Measurements from ENCODE around the gene MAML1.
"Not testable (repeated sequence)": the region's sequence is repeated elsewhere in the genome, so short reads cannot be mapped to it uniquely, and the experiment has no call there.

MAML1 gene

DNA sequence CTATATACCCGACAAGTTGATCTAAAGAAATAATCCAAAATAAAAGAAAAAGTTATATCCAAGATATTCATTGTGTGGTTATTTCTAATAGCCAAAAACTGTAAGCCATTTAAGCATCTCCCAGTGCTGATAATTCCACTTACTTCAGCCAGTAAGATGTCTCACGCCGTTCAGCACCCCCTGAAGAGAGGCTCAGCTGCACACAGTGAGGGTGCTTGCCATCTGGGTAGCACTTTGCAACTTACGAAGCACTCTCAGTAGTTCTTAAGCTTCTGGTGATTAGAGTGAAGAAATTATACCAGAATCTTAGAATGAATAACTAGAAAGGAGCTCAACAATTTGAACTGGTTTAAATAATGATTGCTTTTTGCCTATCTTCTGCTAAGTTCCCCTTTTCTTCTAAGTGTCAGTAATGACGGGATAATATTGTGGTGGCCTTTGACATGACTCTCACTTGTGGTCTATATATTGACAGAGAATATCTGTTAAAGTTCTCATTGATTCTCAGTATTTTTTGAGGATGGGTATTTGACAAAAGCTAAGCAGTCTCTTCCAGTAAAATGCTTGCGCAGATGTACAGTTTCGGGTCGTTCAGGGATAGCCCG lies 35.0 kb downstream of the MAML1 start:
- no peak for DNase-seq (ENCODE audit: low read depth)

DNA sequence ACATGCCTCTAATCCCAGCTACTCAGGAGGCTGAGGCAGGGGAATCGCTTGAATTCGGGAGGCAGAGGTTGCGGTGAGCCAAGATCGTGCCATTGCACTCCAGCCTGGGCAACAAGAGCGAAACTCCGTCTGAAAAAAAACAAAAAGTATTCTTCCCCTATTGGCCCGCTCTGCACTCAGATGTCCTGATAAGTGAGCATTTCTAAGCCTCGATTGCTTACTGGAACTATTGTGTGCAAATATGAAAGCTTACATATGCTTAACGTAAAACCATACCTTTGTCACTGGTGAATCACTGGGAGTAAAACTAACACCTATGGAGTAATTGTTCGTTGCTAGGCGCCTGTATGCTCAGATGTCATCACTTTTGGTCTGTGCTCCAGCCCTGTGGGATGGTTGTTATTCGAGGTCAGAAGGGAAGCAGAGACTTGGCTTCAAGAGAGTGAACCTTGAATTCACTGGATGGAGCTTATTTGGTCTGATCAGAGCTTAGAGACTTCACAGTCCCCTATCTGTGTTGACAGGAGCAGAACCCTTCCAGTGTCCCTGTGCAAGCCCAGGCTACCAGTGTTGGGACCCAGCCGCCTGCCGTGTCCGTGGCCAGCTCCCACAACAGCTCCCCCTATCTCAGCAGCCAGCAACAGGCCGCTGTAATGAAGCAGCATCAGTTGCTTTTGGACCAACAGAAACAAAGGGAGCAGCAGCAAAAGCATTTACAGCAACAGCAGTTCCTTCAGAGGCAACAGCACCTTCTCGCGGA lies 35.9 kb downstream of the MAML1 start:
- DNase-seq (ENCODE audit: low read depth): no peak

GRCh38 chr5:179769271-179769670 lies 36.6 kb downstream of the MAML1 start:
- no peak for DNase-seq (ENCODE audit: low read depth)

- no peak for DNase-seq (ENCODE audit: low read depth)
Observed at GRCh38 chr5:179769796-179770195, 37.2 kb downstream of the MAML1 start.

DNA sequence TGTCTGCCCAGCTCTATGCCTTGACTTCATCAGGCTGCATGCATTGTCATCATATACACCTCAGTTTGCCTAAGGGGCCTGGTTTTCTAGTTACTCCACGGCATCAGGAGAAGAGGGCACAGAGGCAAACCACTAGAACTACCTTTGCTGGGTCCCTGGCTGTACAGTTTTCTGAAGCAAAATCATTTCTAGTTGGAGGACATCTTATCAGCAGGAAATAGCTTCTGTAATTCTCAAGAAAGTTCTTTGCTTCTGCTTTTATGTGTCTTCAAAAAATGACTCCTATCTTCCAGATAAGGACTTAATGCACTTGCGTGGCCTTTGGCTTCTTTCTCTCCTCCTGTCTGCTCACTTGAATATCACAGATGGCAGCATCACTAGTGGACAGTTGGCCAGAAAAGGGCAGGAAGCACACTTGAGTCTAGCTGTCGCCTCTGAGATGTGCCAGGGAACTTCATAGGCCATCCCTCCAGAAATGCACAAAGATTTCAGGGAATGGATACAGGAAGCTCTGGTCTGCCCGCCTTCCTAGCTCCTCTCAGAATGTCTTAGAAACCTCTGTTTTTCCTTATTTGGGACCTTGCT lies 38.8 kb downstream of the MAML1 start:
- no peak for DNase-seq (ENCODE audit: low read depth)

DNA sequence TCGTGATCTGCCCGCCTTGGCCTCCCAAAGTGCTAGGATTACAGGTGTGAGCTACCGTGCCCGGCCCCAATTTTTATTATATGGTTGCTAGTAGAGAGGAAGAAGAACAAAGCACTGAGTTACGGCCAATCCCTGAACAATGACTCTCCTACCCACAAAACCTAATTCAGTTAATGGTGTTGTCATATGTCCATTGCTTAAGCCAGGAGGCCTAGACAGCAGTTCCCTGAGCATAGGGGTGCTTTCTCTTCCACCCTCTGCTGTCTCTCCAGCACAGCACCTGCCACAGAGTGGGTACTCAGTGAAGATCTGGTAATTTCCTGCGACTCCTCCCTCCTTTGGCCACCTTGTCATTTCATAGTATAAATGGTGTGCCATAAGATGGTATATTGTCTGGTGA lies 39.7 kb downstream of the MAML1 start:
- no peak for DNase-seq (ENCODE audit: low read depth)

- DNase-seq (ENCODE audit: low read depth): no peak
Observed at GRCh38 chr5:179773686-179774040, 41.0 kb downstream of the MAML1 start.

DNA sequence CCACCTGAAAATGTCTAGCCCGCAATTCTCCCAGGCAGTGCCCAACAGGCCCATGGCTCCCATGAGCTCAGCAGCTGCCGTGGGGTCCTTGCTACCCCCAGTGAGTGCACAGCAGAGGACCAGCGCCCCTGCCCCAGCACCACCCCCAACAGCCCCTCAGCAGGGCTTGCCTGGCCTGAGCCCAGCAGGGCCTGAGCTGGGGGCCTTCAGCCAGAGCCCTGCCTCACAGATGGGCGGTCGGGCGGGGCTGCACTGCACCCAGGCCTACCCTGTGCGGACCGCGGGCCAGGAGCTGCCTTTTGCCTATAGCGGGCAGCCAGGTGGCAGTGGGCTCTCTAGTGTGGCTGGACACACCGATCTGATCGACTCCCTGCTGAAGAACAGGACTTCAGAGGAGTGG lies 41.8 kb downstream of the MAML1 start:
- no peak for DNase-seq (ENCODE audit: low read depth)

DNA sequence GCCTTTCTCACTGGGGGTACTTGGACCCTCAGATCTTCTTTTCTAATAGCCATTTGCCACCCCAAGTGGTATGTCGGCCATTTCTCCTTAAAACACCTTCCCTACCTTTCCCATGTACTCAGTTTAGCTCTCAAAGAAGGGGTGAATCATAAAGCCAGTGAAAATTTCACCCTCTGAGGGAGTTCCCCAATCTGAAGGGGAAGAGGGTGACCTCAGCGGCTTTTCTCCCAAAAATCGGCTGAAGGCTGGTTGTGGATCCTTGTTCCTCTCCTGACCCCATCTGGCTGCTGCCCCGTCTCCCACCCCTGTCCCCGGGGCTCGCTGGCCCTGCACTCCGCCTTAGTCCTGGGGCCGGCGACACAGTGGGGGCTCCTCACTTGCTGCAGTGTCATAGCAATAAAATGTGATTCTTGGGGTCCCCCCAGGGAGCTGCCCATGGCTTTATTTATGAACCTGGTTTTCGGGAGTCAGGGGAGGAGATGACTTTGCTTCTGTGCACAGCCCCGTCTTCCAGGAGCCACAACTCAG lies 43.9 kb downstream of the MAML1 start:
- no peak for DNase-seq (ENCODE audit: low read depth)

- DNase-seq (ENCODE audit: low read depth): no peak
Observed at GRCh38 chr5:179777456-179777855, 44.8 kb downstream of the MAML1 start.

GRCh38 chr5:179777909-179778308 lies 45.3 kb downstream of the MAML1 start:
- no peak for DNase-seq (ENCODE audit: low read depth)

DNA sequence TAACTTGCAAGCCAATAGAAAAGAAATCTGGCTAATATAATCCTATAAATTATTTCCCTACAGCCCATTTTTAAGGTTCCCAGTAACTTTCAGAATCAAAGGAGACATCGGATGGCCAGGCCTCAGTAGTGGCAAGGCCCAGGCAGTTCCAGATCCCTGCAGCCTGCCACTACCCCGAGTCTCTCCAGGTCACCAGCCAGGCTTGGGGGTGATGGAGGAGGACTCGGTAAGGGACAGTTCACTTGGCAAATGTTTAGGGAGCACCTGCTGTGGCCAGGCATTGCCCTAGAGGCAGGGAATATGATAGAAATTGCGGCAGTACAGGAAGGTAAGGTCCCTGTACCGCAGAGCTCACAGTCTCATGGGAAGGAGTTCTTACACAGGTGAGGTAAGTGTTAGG lies 46.0 kb downstream of the MAML1 start:
- no peak for DNase-seq (ENCODE audit: low read depth)

GRCh38 chr5:179779826-179780225 lies 47.2 kb downstream of the MAML1 start:
- DNase-seq (ENCODE audit: low read depth): no peak

DNA sequence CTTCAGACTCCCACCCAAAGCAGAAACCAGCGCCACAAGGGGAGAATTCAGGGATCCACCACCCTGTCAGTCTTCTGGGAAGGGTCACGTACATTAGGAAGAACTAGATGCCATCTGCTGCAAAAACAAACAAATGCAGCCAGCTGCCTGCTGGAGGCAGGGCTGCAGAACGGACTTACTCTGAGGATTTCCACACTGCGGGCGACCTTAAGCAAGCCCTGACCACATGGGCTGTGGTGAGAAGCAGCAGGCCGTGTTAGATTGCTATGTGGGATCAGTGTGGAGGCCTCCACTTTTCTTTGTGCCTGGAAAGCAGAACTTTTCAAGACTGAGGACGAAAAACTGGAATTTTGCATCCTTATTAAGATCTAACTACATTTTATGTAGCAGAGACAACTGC lies 47.7 kb downstream of the MAML1 start:
- DNase-seq (ENCODE audit: low read depth): no peak

DNA sequence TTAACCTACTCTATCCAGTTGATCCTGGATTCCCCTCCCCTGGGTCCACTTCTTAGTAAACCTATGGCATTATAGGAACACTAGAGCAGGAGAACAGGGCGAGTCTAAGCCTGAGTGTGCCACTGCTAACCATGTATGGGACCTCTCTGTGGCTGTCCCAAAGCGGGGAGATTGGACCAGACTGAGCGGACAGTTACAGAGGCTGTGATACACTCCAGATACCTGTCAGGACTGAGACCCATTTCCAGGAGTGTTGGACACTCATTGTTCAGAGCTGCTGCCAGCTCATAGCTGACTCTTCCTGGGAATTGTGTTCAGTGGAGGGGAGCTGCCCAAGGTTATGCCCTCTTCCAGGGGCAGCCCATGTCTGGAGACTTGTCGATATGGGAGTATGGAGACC lies 49.2 kb downstream of the MAML1 start:
- DNase-seq (ENCODE audit: low read depth): no peak

DNA sequence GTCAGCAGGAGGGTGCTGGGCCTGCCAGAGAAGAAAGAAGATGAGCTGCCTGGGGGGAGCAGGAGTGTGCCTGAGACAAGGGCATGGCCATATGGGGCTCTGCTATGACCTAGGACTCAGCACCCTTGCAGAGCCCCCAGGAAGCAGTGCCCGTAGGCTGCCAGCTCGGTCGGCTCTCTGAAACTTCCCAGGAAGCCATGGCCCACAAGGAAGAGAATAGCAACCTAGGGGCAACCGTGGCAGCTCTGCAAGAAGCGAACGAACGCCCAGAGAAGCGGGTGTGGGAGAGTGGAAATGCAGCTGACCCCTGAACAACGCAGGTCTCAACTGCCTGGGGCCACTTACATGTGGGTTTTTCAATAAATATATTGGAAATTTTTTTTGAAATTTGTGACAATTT lies 50.5 kb downstream of the MAML1 start:
- DNase-seq (ENCODE audit: low read depth): no peak

GRCh38 chr5:179786861-179787260 lies 54.2 kb downstream of the MAML1 start:
- no peak for DNase-seq (ENCODE audit: low read depth)

DNA sequence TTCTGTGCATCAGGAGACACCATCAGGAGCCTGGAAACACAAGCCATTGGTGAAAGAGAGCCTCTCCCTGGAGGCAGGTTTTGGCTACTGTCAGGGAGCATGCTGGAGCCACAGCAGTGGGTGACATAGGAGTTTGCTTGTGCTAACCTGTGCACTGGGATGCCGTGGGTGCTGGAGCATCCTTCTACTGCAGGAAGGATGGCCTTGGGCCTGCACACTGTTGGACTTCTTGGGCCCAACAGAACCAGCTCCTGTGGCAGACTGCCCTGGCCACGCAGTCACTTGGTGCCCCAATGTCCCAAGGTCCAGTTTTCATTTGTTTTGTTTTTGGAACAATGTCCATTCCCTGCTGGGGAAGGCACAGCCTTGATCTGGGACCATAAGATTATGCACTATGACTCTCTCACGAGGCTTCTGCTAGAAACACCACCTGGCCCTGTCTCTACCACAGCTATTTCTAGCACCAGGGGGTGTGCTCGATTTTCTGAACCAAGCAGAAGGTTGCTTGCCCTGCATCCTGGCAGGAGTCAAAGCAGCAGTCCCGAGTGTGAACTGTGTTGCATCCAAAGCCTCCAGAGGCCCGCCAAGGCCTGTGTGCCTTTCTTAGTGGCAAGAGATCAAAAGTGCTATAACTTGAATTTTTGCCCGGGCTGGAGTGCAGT lies 55.7 kb downstream of the MAML1 start:
- no peak for DNase-seq (ENCODE audit: low read depth)

DNA sequence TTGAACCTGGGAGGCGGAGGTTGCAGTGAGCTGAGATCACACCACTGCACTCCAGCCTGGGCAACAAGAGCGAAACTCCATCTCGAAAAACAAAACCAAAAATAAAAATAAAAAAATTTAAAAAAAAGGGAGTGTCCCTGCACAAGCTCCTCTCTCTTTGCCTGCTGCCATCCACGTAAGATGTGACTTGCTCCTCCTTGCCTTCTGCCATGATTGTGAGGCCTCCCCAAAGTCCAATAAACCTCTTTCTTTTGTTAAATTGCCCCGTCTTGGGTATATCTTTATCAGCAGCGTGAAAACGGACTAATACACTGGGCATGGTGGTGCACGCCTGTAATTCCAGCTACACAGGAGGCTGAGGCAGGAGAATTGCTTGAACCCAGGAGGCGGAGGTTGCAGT lies 56.7 kb downstream of the MAML1 start:
- DNase-seq (ENCODE audit: low read depth): not testable (repeated sequence)

- no peak for DNase-seq (ENCODE audit: low read depth)
Observed at GRCh38 chr5:179791881-179792611, 59.4 kb downstream of the MAML1 start.

- DNase-seq (ENCODE audit: low read depth): no peak
Observed at GRCh38 chr5:179792612-179793467, 60.2 kb downstream of the MAML1 start.

Data from activated T-cell treated with anti-CD3 and anti-CD28 coated beads for 24 hours (primary cell).